ENCODE results near the gene OGDHL. TPM values are rescaled to one million over a fixed set of nuclear protein-coding genes. Genes with fewer than 3 reads are reported as not detected.
"Not testable (repeated sequence)": the region's sequence is repeated elsewhere in the genome, so short reads cannot be mapped to it uniquely, and the experiment has no call there.

The OGDHL gene
- total RNA-seq, 1 experiment from 2014 or later, result 1.5 TPM

DNA sequence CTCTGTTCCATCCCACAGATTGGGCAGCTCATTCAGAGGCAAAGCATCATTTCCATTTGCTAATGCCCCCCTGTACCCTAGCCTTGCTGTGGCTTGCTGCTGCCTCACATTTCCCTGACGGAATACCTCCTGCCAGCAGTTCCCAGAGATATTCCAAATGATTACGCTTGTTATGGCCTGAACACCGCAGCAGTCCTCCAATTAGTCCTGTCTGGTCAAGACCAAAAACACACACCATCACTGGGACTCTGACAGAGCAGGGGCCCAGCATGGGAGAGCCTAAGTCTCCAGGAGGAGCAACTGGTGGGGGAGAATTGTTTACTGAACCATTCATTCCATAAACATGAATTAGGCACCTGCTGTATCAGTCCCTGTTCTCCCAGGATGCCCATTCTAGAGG is 6.1 kb downstream of the OGDHL start:
- no peak for DNase-seq (ENCODE audit: low read depth)

DNA sequence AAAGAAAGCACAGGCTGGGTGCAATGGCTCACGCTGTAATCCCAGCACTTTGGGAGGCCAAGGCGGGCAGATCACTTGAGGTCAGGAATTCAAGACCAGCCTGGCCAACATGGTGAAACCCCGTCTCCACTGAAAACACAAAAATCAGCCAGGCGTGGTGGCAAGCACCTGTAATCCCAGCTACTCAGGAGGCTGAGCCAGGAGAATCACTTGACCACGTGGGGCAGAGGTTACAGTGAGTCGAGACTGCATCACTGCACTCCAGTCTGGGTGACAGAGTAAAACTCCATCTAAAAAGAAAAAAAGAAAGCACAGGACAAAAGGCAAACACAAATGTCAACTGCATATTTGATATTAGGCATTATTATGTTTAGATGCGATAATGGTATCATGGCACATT is 7.2 kb downstream of the OGDHL start:
- not testable (repeated sequence) for DNase-seq (ENCODE audit: low read depth)

GRCh38 chr10:49752584-49752983 is 9.5 kb downstream of the OGDHL start:
- DNase-seq (ENCODE audit: low read depth), result no peak

DNA sequence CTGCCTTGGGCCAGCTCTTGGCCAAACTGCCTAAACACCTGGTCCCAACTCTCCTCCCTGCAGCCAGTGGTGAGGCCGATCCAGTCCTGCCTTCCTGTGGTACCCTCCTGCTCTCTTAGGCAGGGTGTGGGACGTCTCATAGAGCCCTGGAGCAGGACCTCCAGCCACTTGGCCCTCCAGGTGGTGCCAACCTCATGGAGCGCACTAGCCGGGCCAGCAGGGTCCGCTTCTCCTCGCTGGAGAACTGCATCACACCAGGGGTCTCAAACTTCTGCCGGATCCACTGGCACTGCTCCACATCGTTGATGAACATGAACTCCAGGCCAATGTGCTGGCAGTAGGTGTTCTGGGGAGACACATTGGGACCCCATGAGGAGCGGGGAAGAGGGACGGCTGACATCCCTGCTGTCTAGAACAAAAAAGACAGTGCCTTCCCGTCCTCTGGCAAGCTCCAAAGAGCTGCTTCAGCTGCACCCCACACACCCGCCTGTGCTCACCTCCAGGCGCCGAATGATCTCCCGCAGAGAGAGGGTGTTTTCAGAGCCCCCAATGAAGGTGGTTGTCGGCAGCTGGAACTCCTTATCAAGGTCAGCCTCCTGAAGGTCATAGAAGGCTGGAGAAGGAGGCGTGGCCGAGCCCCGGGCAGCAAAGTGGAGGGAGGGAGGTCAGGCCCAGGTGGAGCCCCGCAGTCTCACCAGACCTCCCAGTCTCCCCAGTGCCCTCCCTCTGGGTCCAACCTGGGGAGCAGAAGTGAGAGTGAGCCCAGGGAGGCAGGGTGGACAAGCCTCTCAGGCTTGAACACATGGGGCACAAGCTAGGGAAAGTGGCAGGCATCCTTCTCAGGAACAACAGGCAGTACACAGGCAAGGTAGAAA is 10.2 kb downstream of the OGDHL start:
- no peak for DNase-seq (ENCODE audit: low read depth)

GRCh38 chr10:49751216-49751615 is 10.9 kb downstream of the OGDHL start:
- DNase-seq (ENCODE audit: low read depth), result no peak

DNA sequence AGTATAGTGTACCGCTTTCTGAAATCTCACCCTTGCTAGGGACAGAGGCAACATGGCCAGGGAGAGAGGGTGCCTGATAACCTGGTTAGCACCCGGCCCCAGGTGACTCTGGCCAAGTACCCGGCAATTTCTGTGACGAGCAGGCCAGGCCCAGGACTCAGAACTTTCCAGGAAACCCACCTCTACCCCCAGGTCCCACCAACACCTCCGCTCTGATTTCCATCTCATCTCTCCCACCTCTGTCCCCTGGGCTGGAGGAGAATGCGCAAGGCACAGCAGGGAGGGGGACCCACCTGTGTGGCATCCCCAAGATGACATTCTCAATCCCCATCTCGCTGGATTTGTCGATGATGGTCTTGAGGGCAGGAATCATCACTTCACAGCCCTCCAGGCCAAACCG is 11.6 kb downstream of the OGDHL start:
- no peak for DNase-seq (ENCODE audit: low read depth)

DNA sequence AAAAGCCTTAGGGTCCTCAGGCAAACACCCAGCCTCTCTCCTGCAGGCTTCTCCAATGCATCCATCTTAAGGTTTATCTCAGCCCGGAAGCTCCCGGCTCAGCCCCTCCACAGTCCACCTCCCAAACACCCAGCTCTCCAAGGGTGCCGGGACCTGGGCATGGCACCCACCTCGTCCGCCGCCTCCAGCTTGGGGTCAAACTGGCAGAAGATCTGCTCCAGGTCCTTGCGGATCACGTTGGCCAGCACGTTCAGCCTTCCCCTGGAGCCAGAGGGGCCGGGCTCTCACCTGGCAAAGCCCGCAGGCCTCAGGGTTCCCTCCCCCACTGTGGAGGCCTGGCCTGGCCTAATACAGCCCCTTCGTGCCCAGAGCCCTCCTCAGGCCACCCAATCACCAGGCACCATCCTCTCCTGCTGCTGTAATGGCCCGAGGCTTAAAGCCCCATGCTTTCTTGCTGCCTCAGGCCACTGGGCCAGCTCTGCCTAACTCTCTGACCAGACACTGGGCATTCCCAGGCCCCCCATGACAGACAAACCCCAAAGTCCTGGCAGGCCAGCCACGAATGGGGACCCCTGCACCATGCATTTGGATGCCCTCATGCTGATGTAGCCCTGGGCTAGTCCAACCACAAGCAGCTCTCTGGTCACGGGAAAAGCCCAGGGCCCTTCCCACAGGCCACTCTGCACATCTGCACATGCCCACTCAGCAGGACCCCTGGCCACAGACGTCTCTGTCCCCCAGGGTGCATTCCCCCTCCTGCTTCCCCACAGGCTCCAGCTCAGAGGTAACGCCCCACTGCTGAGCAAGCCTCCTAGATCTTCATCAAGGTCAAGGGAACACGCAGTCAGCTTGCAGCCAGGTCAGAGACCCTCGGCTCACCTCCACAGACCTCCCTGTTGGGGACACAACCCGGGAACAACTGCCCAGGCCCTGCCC is 12.3 kb downstream of the OGDHL start:
- no peak for DNase-seq (ENCODE audit: low read depth)

DNA sequence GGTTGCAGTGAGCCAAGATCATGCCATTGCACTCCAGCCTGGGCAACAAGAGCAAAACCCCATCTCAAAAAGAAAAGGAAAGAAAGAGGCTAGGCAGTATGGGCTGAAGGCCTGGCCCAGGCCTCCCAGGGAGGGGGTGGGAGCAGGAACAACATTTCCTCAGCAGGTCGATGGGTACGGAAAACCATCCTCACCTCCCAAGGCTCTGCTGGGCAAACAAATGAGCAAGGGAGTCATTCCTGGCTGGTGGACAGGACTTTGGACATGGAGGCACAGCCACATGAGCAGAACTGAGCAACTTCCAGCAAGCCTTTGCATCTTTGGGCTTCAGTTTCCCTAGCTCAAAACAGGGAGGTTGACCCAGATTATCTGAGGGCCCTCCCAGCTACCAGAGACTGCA is 13.0 kb downstream of the OGDHL start:
- no peak for DNase-seq (ENCODE audit: low read depth)

GRCh38 chr10:49748006-49748405 is 14.1 kb downstream of the OGDHL start:
- no peak for DNase-seq (ENCODE audit: low read depth)

DNA sequence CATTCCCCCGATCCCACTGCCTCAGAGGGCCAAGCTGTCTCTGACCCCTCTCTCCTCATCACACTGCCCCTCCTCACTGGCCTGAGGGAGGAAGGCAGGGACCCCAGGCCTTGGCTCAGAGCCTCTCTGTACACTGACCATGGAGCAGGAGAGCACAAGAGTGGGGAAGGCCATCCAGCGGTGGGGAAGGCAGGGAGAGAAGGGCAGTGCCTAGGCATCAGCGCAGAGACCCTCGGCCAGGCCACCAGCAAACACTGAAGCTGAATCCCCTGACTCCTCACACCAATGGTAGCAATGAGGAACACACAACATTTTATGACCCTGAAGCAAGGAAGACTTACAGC is 14.8 kb downstream of the OGDHL start:
- no peak for DNase-seq (ENCODE audit: low read depth)

GRCh38 chr10:49746626-49747302 is 15.4 kb downstream of the OGDHL start:
- no peak for DNase-seq (ENCODE audit: low read depth)

GRCh38 chr10:49745756-49746155 is 16.4 kb downstream of the OGDHL start:
- no peak for DNase-seq (ENCODE audit: low read depth)

DNA sequence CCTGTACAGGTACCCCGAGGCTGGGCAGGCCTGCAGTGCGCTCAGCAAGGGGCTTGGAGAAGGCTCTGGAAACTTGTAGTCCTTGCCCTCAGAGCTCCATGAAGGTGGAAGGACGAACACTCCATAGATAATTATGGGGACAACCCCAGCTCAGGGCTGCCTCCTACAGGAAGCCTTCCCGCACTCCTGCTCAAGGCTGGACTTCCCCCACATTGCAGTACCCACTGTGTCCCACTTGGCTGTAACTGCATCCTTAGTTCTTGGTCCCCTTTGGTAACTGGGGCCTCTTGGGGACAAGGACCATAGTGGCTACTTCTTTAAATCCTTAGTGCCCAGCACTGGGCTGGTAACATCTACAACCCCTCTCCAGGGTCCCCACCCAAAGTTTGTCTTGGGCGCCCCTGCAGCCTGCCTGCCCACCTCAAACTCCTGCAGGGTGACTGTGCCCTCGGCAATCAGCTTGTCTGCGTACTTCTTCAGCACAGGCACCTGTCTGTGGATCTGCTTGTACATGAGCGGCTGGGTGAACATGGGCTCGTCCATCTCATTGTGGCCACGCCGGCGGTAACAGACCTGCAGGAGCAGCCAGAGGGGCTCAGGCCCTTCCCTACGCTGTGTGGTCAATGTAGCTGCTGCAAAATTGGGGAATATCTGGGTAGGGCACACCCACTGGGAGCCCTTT is 17.1 kb downstream of the OGDHL start:
- no peak for DNase-seq (ENCODE audit: low read depth)

DNA sequence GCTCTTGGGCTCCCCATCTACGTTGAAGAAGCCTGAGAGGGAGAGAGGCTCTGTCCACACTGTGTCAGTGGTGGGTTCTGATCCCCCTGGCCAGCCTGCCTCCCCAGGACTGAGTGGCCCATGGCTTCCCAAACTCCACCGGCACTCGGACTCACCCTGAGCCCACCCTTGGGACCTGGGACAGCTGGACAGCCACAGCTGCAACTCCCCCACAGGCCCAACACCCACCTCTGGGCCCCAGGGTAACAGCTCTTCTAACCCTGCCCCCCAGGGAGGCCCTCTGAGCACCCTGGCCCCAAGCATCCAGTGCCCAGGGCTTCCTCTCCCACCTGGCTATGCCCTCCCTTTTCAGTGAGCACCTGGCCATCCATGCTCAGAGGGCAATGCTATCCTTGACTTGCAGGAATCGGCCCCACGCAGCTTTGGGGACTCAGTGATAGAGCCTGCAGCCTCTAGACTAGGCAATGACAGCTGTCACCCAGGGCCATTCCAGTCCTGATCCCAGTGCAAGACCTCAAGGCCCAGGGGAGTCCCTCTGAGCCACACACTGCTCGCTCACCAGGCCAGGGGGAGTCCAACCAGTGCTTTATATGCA is 17.9 kb downstream of the OGDHL start:
- no peak for DNase-seq (ENCODE audit: low read depth)

DNA sequence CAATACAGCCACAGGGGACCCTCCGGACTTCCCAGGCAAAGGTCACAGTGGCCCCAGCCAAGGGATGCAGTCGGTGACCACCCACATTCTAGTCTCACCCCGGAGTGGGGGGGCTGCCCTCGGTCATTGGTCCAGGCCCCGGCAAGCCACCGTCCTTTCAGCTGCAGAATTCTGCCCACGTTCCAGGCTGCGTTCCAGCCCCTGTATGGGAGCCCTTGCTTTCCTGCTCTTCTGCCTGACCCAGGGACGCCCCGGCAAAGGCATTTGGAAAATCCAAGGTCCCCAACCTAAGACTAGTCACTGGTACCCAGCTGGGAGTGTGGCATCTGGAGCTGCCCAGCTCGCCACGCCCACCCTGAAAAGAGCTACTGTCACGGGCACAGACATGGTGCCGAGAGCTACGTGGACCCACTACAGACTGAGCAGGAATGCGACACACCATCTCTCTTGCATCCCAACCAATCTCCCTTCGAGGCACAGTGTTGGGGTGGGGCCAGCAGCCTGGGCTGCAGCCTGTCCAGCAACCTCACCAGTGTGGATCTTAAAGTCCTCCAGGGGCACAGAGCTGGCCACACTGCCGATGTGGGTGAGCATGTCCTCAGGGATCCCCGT is 18.6 kb downstream of the OGDHL start:
- no peak for DNase-seq (ENCODE audit: low read depth)

GRCh38 chr10:49742683-49743463 is 19.2 kb downstream of the OGDHL start:
- no peak for DNase-seq (ENCODE audit: low read depth)

DNA sequence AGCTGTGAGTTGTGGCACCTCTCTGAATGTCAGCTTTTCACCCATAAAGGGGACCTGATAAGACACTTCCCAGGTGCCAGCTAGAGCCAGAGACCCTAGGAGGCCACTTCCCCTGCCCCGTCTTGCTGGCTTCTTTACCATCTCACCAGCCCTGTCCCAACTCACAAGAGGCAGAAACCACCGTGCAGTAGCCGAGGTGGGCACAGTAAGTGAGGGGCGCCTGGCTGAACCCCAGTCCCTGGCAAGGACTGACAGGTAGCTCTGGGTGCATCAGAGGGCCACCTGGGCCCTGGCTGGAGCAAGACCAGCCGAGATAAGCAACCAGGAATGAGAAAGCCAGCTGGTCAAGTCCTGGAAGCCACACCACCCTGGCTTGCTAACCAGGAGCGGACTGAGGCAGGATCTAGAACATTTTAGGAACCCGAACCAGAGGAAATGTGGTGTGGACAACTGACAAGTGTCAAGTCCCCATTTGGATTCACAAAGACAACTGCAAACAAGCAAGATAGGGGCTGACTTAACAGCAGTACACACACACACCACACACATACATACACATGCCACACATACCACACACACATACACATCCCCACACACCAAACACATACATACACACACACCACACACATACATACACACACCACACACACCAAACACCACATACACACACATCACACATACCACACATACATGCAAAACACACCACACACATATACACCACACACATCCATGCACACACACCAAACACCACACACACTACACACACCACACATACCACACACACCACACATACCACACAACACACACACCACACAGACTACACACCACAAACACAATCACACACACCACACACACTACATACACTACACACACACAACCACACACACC is 20.8 kb downstream of the OGDHL start:
- no peak for DNase-seq (ENCODE audit: low read depth)

- DNase-seq (ENCODE audit: low read depth), result no peak
These were observed 21.6 kb downstream of the OGDHL start for GRCh38 chr10:49740346-49741107.
